GM18499 (cell line): ENCODE results near the gene QRFP.
"Not testable (repeated sequence)": the region's sequence is repeated elsewhere in the genome, so short reads cannot be mapped to it uniquely, and the experiment has no call there.

Experiments used
- ATAC-seq: cut with Tn5 transposase; IDR thresholded peaks from one replicate; pipeline ENCODE4 v1.9.1; 2021; ENCODE audit warnings: moderate number of reproducible peaks; ENCODE audit not compliant: insufficient read depth, unreplicated experiment

The QRFP gene

GRCh38 chr9:130920762-130921299, 24.2 kb upstream of the QRFP start:
- no peak for ATAC-seq

- no peak for ATAC-seq
Observed at GRCh38 chr9:130920233-130920632, 23.6 kb upstream of the QRFP start.

DNA sequence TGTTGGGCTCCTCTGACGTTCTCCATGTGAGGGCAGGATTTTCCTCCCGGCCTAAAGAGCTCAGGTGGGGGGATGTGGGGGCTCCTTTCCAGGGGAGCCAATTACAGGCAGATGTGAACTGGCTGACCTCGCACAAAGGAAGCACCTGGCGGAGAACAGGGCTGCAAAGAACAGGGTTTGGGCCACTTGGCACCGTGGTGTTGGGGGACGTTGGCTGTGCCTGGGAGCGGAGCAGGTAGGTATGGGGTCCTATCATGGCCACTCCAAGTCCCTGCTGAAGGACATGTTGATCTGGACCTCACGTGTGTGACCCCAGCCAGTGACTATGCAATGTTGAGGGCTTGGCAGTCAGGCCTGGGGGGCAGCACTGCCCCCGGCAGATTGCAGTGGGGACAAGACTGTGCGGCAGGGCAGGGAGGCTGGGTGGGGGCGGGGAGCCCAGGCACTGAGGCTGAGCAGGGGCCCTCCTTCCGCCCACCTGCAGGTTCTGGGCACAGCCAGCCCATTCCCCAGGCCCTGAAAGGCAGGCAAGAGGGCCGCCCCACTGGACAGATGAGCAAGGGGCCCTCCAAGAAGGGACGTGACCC, 23.0 kb upstream of the QRFP start:
- ATAC-seq = no peak

DNA sequence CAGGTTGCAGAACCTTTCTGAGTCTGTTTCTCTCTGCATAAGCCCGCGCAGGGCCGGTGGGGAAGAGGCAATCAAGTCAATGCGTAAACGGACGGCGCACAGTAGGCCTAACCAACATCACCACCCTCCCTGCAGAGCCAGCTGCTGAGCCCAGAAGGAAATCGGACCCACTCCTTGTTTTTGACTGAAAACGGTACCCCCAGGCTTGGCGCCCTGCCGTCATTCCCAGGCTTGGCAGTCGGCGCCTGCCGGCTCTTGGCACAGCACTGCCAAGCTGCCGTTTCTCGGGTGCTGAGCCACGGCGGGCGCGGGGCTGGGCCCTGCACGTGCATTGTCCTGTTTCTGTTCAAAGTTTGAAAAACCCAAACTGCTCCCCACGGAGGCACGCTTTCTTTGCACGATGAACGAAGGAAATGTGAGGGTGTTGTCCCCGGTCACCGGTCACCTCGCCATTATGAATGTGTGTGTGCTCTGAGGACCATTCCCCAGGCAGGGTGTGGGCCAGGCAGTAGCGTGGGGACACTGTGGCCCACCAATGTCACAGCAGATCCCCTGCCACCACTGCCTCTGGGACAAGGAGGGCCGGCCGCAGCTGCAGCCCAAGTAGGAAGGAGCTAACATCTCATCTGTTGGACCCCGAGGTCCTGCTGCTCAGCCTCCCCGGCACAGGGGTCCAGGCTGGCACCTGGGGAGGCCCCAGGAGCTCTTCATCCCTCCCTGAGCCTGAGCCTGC, 22.4 kb upstream of the QRFP start:
- ATAC-seq = no peak

GRCh38 chr9:130918101-130918825, 21.7 kb upstream of the QRFP start:
- no peak for ATAC-seq

DNA sequence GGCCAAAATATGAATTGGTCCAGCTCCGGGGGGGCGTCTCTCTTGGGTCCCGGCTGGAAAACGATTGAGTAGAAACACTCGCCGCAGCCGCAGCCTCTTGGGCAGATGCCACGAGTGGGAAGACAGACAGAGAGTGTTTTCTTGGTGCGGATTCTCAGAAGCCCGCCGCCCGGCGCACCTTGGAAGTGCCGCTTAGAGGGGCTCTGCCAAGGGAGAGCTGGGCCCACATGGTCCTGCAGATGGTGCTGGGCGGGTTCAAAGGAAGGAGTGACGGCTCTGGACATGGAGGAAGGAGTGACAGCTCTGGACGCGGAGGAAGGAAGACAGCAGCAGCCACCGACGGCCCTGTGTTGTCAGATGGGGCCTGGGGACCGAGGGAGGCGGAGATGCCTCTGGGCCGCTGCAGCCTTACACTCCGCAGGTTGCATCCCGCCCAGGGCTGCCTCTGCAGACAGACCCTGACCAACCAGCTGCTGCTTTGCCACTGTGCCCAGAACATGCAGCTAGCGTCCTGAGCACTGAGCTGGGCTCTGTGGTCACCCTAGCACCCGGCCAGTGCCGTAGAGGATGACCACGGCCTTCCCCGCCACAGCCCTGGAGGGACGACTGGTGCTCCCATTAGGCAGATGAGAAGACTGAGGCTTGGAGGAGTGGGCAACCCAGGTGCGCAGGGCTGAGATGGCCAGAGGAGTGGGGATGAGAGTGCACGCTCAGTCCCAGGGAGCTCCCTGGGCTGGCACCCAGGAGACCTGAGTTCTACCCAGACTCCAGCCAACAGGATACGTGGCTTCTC, 20.8 kb upstream of the QRFP start:
- ATAC-seq = no peak

DNA sequence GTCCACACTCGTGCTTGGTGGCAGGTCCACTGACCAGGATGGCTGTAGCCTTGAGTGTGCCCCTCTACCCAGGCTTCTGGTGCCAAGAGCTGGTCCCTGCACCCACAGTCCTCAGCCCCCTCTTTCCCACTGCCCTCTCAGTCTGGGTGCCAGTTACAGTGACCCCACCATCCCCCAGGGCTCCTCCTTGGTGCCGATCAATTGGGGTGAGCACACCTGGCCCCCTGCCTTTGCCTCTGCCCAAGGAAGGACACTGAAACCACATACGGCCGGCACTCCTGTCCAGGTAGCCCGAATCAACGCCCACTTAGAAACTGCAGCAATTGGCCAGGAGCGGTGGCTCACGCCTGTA, 18.5 kb upstream of the QRFP start:
- ATAC-seq = no peak

- no peak for ATAC-seq
Observed at GRCh38 chr9:130914417-130915095, 17.9 kb upstream of the QRFP start.

DNA sequence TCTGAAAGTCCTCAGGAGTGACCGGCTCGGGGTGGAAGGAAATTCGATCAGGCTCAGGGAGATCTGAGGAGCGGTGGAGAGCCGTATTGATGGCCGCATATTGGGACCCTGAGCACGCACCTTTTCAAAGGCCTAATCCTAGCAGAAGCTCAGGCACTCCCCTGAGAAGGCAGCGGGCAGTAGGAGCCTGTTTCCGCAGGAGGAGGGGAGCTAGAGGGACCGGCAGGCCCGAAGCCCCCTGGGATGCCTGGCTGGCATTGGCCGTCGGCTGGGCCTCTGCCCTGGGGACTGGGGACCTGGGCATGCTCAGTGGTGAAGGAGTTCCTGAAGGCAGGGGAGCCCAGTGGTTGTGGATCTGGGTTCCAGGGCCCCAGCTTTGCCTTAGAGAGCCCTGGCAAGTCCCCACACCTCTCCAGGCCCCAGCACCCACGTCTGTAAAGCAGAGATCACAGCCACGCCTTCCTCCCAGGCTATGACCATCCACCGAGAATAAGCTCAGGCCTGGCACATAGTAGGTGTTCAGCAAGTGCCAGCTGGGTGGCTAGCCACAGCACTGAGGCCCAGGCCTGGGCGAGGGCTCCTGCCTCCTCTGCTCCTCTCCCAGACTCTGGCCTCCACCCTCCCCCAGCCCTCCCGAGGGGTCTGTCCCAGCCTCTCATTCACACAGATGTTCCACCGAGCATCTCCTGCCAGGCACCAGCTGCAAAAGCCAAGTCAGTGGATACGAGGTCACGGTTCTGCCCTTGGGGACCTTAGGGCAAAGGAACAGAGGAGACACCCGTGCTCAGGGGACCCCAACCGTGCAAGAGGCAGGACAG, 17.2 kb upstream of the QRFP start:
- no peak for ATAC-seq

DNA sequence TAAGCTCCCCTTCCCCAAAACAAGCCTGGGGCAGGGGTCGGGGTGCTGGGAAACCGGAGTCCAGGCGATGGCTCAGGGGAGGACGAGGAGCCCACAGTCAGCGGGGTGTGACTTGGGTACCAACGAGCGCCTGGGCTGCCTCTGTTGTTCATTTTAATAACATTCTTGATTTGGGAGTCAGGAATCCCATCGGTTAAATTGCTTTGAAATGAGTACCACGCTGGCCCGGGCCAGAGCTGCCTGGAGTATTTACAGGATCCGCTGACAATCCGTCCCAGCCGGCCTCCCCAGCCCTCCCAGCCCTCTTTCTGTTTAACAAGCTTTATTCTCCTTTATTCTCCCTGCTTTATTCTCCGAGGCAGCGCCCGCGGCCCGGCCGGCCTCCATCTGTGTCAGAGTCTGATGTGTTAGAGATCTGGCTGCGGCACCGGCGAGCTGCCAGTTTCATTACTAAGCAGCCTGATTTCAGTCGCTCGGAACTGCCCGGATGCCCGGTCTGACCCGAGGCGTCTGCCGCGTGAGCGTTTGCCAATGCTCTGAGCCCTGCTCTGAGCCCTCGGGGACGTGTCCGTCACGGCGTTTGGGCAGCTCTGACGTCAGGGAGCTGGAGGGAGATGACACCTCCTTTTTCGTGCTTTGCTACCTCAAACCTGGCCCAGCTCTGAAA, 16.5 kb upstream of the QRFP start:
- no peak for ATAC-seq

DNA sequence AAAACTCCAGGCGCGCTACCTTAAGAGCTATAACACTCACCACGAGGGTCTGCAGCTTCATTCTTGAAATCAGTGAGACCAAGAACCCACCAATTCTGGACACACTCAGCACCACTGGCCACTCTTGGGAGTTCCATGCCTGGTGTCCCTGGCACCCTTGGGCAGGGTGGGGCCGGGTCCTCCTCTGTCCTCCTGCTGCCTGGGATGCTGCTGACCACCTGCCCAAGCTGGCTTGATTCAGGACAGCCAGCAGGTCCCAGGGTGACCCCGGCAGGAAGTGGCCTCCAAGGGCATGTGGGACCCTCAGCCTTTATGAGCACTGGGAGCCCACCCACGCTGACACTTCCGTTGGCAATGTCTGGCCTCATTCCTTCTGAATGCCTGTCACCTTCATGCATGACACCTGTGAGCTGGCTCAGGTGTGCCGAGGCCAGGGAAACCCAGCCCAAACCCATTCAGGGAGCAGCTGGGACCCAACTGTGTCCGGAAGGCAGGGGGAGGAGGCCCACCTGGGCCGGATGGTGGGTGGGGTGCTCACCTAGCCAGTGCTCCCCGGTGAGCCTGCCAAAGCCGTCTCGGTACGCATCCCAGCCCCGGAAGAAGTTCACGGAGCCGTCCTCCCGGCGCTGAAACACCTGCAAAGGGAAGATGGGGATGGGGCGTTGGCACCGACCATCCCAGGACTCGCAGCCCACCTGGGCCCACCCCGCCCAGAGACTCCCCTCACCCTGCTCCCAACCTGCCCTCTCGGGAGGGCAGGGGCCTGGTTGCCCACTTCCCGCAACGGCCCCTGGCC, 14.8 kb upstream of the QRFP start:
- no peak for ATAC-seq

DNA sequence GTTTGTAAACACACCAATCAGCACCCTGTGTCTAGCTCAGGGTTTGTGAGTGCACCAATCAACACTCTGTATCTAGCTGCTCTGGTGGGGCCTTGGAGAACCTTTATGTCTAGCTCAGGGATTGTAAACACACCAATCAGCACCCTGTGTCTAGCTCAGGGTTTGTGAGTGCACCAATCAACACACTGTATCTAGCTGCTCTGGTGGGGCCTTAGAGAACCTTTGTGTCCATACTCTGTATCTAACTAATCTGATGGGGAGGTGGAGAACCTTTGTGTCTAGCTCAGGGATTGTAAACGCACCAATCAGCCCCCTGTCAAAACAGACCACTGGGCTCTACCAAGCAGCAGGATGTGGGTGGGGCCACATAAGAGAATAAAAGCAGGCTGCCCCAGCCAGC, 14.1 kb upstream of the QRFP start:
- ATAC-seq = not testable (repeated sequence)

DNA sequence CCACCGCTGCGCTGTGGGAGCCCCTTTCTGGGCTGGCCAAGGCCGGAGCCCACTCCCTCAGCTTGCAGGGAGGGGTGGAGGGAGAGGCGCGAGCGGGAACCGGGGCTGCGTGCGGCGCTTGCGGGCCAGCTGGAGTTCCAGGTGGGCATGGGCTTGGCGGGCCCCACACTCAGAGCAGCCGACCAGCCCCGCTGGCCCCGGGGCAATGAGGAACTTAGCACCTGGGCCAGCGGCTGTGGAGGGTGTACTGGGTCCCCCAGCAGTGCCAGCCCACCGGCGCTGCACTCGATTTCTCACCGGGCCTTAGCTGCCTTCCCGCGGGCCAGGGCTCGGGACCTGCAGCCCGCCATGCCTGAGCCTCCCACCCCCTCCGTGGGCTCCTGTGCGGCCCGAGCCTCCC, 13.4 kb upstream of the QRFP start:
- ATAC-seq = not testable (repeated sequence)

- ATAC-seq = no peak
Observed at GRCh38 chr9:130908878-130909355, 12.3 kb upstream of the QRFP start.

GRCh38 chr9:130908146-130908877, 11.7 kb upstream of the QRFP start:
- ATAC-seq = no peak

- no peak for ATAC-seq
Observed at GRCh38 chr9:130906735-130907416, 10.3 kb upstream of the QRFP start.
